Neuronal stem cell (in vitro differentiated cells): ENCODE data around the gene USP32.

Experiments used
- DNase-seq: peaks from one replicate; pipeline ENCODE4 v3.0.0-alpha.2; 2013; ENCODE audit warnings: low spot score
- H2AFZ ChIP-seq: one replicate; pipeline ENCODE4 v1.6.1; 2013; ENCODE audit warnings: mild to moderate bottlenecking, low read length, inconsistent platforms
- H2AK5ac ChIP-seq: 2 replicates; pipeline ENCODE4 v1.6.1; 2013; ENCODE audit warnings: low read depth, mild to moderate bottlenecking, inconsistent platforms, low read length, moderate library complexity, mixed read lengths
- H2BK120ac ChIP-seq: 2 replicates; pipeline ENCODE4 v1.6.1; 2013; ENCODE audit warnings: low read depth, mild to moderate bottlenecking, inconsistent platforms, low read length, moderate library complexity, mixed read lengths
- H2BK12ac ChIP-seq: one replicate; pipeline ENCODE4 v1.6.1; 2013; ENCODE audit warnings: low read length, inconsistent platforms
- H2BK15ac ChIP-seq: 2 replicates; pipeline ENCODE4 v1.6.1; 2013; ENCODE audit warnings: mild to moderate bottlenecking, low read length, inconsistent platforms, mixed read lengths
- H2BK5ac ChIP-seq: one replicate; pipeline ENCODE4 v1.6.1; 2013; ENCODE audit warnings: inconsistent platforms, mild to moderate bottlenecking, low read length, moderate library complexity
- H3K14ac ChIP-seq: one replicate; pipeline ENCODE4 v1.6.1; 2013; ENCODE audit warnings: low read length, inconsistent platforms
- H3K18ac ChIP-seq: 2 replicates; pipeline ENCODE4 v1.6.1; 2013; ENCODE audit warnings: low read length, inconsistent platforms
- H3K23ac ChIP-seq: 2 replicates; pipeline ENCODE4 v1.6.1; 2013; ENCODE audit warnings: low read depth, mild to moderate bottlenecking, mixed read lengths, low read length, inconsistent platforms; ENCODE audit not compliant: poor library complexity
- H3K27ac ChIP-seq: replicated peaks from 3 replicates; pipeline ENCODE4 v1.5.1; 2013; ENCODE audit warnings: low read length, inconsistent platforms
- H3K27me3 ChIP-seq, 3 experiments: 2 replicates each; pipeline ENCODE4 v1.6.1; 2013; ENCODE audit warnings: low read length in 3 of 3, mild to moderate bottlenecking in 2 of 3, inconsistent platforms in 1 of 3, low read depth in 1 of 3, mixed read lengths in 1 of 3, moderate library complexity in 1 of 3; ENCODE audit not compliant: control insufficient read depth in 3 of 3, insufficient read depth in 3 of 3
- H3K36me3 ChIP-seq, 2 donors: replicated peaks in 1 of 2; 2 replicates each; pipeline ENCODE4 v1.6.1; 2013; ENCODE audit warnings: low read length in 2 of 2; ENCODE audit not compliant: control insufficient read depth in 2 of 2, insufficient read depth in 2 of 2
- H3K4ac ChIP-seq: 2 replicates; pipeline ENCODE4 v1.6.1; 2013; ENCODE audit warnings: inconsistent platforms, mild to moderate bottlenecking, low read length, moderate library complexity
- H3K4me1 ChIP-seq, 2 donors: 1 replicate in 1 of 2; 2 replicates in 1 of 2; pipeline ENCODE4 v1.6.1; 2013; ENCODE audit warnings: low read length in 2 of 2, low read depth in 1 of 2; ENCODE audit not compliant: control insufficient read depth in 2 of 2, insufficient read depth in 1 of 2
- H3K4me2 ChIP-seq: one replicate; pipeline ENCODE4 v1.6.1; 2013; ENCODE audit warnings: mild to moderate bottlenecking, low read length, inconsistent platforms; ENCODE audit not compliant: insufficient read depth, poor library complexity, severe bottlenecking
- H3K4me3 ChIP-seq, 2 donors: 2 replicates each; pipeline ENCODE4 v1.5.1; 2013; ENCODE audit warnings: low read length in 2 of 2, mild to moderate bottlenecking in 2 of 2, inconsistent platforms in 1 of 2, moderate library complexity in 1 of 2
- H3K79me1 ChIP-seq: one replicate; pipeline ENCODE4 v1.6.1; 2013; ENCODE audit warnings: low read depth, mild to moderate bottlenecking, inconsistent platforms, low read length, moderate library complexity
- H3K9ac ChIP-seq: one replicate; pipeline ENCODE4 v1.6.1; 2013; ENCODE audit warnings: mild to moderate bottlenecking, low read depth, low read length, inconsistent platforms; ENCODE audit not compliant: poor library complexity
- H3K9me3 ChIP-seq, 2 donors: replicated peaks in 1 of 2; 2 replicates each; pipeline versions ENCODE3 to v1.6.1; 2013; ENCODE audit warnings: low read length in 2 of 2, mild to moderate bottlenecking in 2 of 2, inconsistent platforms in 1 of 2, low read depth in 1 of 2, mixed read lengths in 1 of 2, moderate library complexity in 1 of 2; ENCODE audit not compliant: control insufficient read depth in 2 of 2, insufficient read depth in 1 of 2
- H4K8ac ChIP-seq: one replicate; pipeline ENCODE4 v1.6.1; 2013; ENCODE audit warnings: low read depth, mild to moderate bottlenecking, inconsistent platforms, low read length, moderate library complexity
- H4K91ac ChIP-seq: one replicate; pipeline ENCODE4 v1.6.1; 2013; ENCODE audit warnings: low read length, low read depth, mild to moderate bottlenecking, inconsistent platforms; ENCODE audit not compliant: poor library complexity
- WGBS, 2 donors: extraction: QIAGEN DNeasy Blood & Tissue Kit; methylation state at CpG; one replicate each; pipeline ENCODE4 v1.1.7; 2013; ENCODE audit warnings: missing lambda C conversion rate in 2 of 2, mixed read lengths in 1 of 2; ENCODE audit not compliant: insufficient read length in 2 of 2, insufficient replicate concordance in 1 of 2; ENCODE audit errors: extremely low coverage in 2 of 2; 5-methylcytosine and 5-hydroxymethylcytosine counted together

Gene USP32

GRCh38 chr17:60392845-60393702, 1.1 kb upstream of the USP32 start:
- Histone ChIP-seq H2BK12ac (no peak overlapping the region), H3K4me3 (peak overlapping the region; percentile 69 to 93), H2AFZ (peak overlapping the region; percentile 97), H3K14ac (no peak overlapping the region), H4K8ac (no peak overlapping the region), H3K4me1 (peaks cover 0 to 6% of the 10 kb centered on the region in 2 donors), H3K4me2 (peak overlapping the region; percentile 89), H3K27ac (peak overlapping the region; percentile 93), H4K91ac (no peak overlapping the region), H3K18ac (peak overlapping the region; percentile 88), H3K9me3 (no peaks in the 10 kb centered on the region), H2AK5ac (peak overlapping the region; percentile 1), H2BK5ac (peak overlapping the region; percentile 56), H3K9ac (peak overlapping the region; percentile 87), H3K79me1 (no peaks in the 10 kb centered on the region), H3K23ac (no peak overlapping the region), H3K4ac (no peak overlapping the region), H3K27me3 (no peaks in the 10 kb centered on the region), H2BK15ac (peak overlapping the region; percentile 11), H2BK120ac (no peak overlapping the region), H3K36me3 (no peaks in the 10 kb centered on the region)
- no peak for DNase-seq
- WGBS, 2 donors = no CpG with 5 or more reads among the region's 17 CpGs

DNA sequence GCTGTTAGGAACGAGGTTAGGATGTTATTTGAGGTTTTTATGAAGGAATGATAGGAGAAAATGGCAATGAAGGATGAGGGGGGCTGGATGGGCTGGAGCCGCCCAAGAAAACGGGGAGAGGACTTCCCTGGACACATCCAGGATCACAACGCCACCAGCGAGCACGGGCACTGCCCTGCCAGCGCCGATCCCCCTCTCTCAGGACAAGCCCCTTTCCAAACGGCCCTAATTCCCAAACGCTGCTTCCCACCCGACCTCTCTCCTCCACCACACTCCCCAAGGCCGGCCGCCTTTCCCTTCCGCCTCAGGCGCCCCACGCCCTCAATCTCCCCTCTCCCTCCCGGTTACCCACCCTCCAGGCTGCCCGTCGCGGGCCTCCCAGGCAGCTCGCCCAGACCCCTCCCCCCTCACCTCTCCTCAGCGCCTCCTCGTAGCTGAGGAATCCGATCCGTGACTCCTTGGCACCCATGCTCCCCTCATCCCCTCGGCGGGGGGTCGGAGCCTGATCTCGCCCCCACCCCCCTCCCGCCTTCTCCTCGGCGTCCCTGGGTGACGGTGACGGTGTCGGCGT, 377 bp downstream of the USP32 start:
- Histone ChIP-seq H2BK5ac (peak overlapping the region; percentile 99), H2AK5ac (peak overlapping the region; percentile 42), H2BK12ac (no peak overlapping the region), H3K14ac (no peak overlapping the region), H4K91ac (no peak overlapping the region), H3K9ac (peak overlapping the region; percentile 95), H3K18ac (peak overlapping the region; percentile 96), H3K4me1 (peaks cover 1 to 6% of the 10 kb centered on the region in 2 donors), H3K79me1 (no peaks in the 10 kb centered on the region), H3K4me2 (peak overlapping the region; percentile 91), H3K9me3 (no peaks in the 10 kb centered on the region), H3K23ac (peak overlapping the region; percentile 90), H3K4ac (no peak overlapping the region), H3K4me3 (peak overlapping the region; percentile 69 to 93), H3K36me3 (no peaks in the 10 kb centered on the region), H2BK15ac (peak overlapping the region; percentile 3), H2AFZ (peak overlapping the region; percentile 97), H4K8ac (no peak overlapping the region), H3K27me3 (no peaks in the 10 kb centered on the region), H3K27ac (peak overlapping the region; percentile 93), H2BK120ac (peak overlapping the region; percentile 26)
- no peak for DNase-seq
- WGBS, 2 donors = no CpG with 5 or more reads among the region's 36 CpGs

DNA sequence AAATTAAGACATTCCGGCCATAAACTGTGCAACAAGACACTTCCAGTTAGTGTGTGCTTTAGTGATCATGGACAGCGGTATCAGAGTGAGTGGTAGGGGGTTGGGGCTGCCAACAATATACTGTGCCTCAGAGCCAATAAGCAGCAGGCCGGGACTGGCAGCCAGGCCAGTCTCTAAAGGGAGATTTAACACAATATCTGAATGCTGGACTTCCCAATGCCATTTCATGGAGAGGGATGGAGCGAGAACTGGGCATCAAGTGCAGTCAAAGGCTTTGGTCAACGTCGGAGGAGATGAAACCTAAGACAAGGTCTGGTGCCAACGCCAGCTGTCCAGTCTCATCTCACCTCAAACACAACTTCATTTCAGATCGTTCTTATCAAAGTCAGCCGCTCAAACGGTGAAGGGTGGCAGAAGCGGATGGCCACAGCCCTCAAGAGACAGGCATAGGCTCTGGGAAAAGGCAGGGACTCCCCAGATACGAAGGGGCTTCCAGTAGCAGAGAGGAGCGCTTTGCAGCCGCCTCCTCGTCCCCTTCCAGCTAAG, 935 bp downstream of the USP32 start:
- Histone ChIP-seq H2AK5ac (peak overlapping the region; percentile 42), H4K8ac (no peak overlapping the region), H3K4me1 (peaks cover 5 to 8% of the 10 kb centered on the region in 2 donors), H2BK15ac (peak overlapping the region; percentile 3), H3K27me3 (no peaks in the 10 kb centered on the region), H3K36me3 (no peaks in the 10 kb centered on the region), H3K9me3 (no peaks in the 10 kb centered on the region), H2BK5ac (peak overlapping the region; percentile 99), H3K14ac (no peak overlapping the region), H2BK120ac (no peak overlapping the region), H3K9ac (peak overlapping the region; percentile 95), H3K23ac (peak overlapping the region; percentile 16), H3K79me1 (no peaks in the 10 kb centered on the region), H4K91ac (no peak overlapping the region), H3K18ac (peak overlapping the region; percentile 96), H2BK12ac (no peak overlapping the region), H3K4ac (no peak overlapping the region), H2AFZ (peak overlapping the region; percentile 97), H3K4me3 (peak overlapping the region; percentile 69 to 93), H3K27ac (peak overlapping the region; percentile 93), H3K4me2 (peak overlapping the region; percentile 91)
- peak; percentile 23 for DNase-seq
- no CpG with 5 or more reads among the region's 15 CpGs for WGBS, 2 donors

GRCh38 chr17:60390186-60390585, 1.7 kb downstream of the USP32 start:
- Histone ChIP-seq H2BK5ac (no peak overlapping the region), H3K14ac (no peak overlapping the region), H2BK120ac (no peak overlapping the region), H3K36me3 (no peaks in the 10 kb centered on the region), H4K8ac (no peak overlapping the region), H3K27ac (no peak overlapping the region), H3K23ac (no peak overlapping the region), H3K18ac (no peak overlapping the region), H2BK12ac (no peak overlapping the region), H3K27me3 (no peaks in the 10 kb centered on the region), H3K4me3 (peak overlapping the region in 1 of 2 donors; percentile 69), H4K91ac (no peak overlapping the region), H3K4ac (no peak overlapping the region), H3K9me3 (no peaks in the 10 kb centered on the region), H3K9ac (no peak overlapping the region), H2AFZ (no peak overlapping the region), H3K79me1 (no peaks in the 10 kb centered on the region), H3K4me1 (peaks cover 8 to 9% of the 10 kb centered on the region in 2 donors), H2AK5ac (no peak overlapping the region), H3K4me2 (no peak overlapping the region), H2BK15ac (no peak overlapping the region)
- DNase-seq = no peak
- no CpG with 5 or more reads among the region's 2 CpGs for WGBS, 2 donors
